BJ (cell line): ENCODE results near the gene LRRC8A. TPM values are rescaled to one million over a fixed set of nuclear protein-coding genes. Genes with fewer than 3 reads are reported as not detected.

Source experiments
- CTCF ChIA-PET: fragments of 350-600 bp; formaldehyde crosslinking; extraction: SDS; loops from one replicate; lab custom pipeline; 2021; ENCODE audit warnings: antibody characterized with exemption, inconsistent platforms; lab: Yijun Ruan, JAX
- POLR2A ChIA-PET: fragments of 300-600 bp; sonication (Branson Sonifier 250); formaldehyde crosslinking; extraction: SDS; loops from one replicate; lab custom pipeline; 2021; ENCODE audit warnings: antibody characterized with exemption; lab: Charles Lee
- DNase-seq: peaks from one replicate; pipeline ENCODE4 v3.0.0-alpha.2; 2011; ENCODE audit warnings: low read depth
- H3K27me3 ChIP-seq: 2 replicates; pipeline ENCODE4 v1.6.0; 2011; ENCODE audit warnings: low read length; ENCODE audit not compliant: control insufficient read depth, insufficient read depth
- H3K36me3 ChIP-seq: 2 replicates; pipeline ENCODE4 v1.5.1; 2011; ENCODE audit warnings: low read length; ENCODE audit not compliant: control insufficient read depth, insufficient read depth
- H3K4me3 ChIP-seq: 2 replicates; pipeline ENCODE4 v1.5.1; 2011; ENCODE audit warnings: low read depth, mild to moderate bottlenecking, control low read depth, low read length
- polyA plus RNA-seq: library from polyadenylated mRNA; depleted of rRNA; stranded (reverse); fragments of >200 nt; gene quantifications from 2 replicates; pipeline ENCODE4 v1.2.3, GENCODE V29; 2011
- TF ChIP-seq, protein P1 (sequence below): IDR thresholded peaks from 2 replicates; pipeline ENCODE4 v1.5.1; 2011; ENCODE audit warnings: low read depth, mild to moderate bottlenecking, control low read depth, inconsistent platforms, low read length, moderate library complexity; ENCODE audit not compliant: insufficient read depth

The LRRC8A gene
- polyA plus RNA-seq, 1 experiment: 56.2 TPM

DNA sequence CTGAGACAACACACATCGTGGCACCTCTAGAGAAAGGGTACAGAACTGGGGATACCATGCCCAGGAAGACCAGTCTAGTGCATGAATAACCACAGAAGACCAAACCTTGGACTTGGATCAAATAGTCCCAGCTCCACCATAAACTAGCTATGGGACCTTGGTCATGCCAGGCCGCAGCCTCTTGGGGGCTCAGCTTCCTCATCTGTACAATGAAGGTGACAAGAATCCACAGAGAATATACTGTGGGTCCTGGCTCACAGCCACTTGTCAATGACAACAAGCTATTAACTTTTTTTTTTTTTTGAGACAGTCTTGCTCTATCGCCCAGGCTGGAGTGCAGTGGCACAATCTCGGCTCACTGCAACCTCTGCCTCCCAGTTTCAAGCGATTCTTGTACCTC, 4.1 kb upstream of the LRRC8A start:
- TF ChIP-seq, protein P1, sequence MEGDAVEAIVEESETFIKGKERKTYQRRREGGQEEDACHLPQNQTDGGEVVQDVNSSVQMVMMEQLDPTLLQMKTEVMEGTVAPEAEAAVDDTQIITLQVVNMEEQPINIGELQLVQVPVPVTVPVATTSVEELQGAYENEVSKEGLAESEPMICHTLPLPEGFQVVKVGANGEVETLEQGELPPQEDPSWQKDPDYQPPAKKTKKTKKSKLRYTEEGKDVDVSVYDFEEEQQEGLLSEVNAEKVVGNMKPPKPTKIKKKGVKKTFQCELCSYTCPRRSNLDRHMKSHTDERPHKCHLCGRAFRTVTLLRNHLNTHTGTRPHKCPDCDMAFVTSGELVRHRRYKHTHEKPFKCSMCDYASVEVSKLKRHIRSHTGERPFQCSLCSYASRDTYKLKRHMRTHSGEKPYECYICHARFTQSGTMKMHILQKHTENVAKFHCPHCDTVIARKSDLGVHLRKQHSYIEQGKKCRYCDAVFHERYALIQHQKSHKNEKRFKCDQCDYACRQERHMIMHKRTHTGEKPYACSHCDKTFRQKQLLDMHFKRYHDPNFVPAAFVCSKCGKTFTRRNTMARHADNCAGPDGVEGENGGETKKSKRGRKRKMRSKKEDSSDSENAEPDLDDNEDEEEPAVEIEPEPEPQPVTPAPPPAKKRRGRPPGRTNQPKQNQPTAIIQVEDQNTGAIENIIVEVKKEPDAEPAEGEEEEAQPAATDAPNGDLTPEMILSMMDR: no peak
- no peaks in the 10 kb centered on the region for H3K36me3 ChIP-seq
- ChIA-PET CTCF (interaction anchor here (0.6 to 6.1 kb wide), 5 partner anchors 14 to 242 kb away, joined by 3 to 44 read pairs (median 3); no protein-coding TSS in a partner anchor), POLR2A (no interaction called here)
- no peak overlapping the region for H3K4me3 ChIP-seq
- no peaks in the 10 kb centered on the region for H3K27me3 ChIP-seq
- no peak for DNase-seq

DNA sequence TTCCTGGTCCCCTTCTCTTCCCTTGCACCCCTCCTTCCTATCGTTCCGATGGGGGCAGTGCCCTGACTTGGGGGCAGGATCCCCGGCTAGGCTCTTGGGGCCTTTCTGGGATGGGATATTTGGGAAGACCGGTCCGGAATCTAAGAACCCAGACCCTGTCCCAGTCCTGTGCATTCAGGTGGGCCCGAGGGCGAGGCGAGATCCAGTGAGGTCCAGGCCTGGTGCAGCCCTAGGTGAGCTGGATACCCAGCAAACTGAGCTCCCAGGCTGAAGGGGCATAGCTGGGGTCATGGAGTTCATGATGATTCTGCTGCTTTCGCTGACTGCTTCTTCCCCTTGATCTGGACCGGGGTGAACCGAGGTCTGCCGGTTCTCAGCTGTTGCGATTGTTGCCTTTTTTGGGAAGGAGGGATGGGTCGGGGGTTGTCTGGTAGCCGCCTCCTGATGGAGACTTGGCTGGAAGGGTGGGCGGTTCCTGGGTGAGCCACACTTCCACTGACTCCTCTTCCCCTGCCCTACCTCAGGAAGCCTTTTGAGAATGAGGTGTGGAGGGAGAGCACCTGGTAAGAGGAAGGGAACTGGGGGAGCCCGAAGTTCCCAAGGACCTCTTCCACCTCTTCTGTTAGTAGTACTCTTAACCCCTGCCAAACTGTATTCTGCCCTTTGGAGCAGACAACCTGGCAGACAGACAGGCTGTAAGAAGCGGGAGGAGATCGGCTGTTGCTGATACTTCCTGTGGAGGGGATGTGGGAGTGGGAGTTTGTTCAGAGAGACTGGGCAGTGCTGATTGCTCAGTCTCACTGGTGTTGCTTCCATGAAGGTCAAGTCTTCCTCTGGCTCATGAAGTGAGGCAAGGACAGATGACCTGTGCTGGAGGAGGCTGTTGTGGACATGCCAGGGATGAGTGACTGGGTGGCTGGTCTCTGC, 1.0 kb downstream of the LRRC8A start:
- Histone ChIP-seq H3K27me3 (no peaks in the 10 kb centered on the region), H3K36me3 (peaks cover 7% of the 10 kb centered on the region), H3K4me3 (peak overlapping the region; percentile 85)
- no peak for DNase-seq
- TF ChIP-seq, protein P1: no peak
- POLR2A ChIA-PET: no interaction called here
- CTCF ChIA-PET: interaction anchor here (1.3 to 3.5 kb wide), 2 partner anchors 38 to 45 kb away, joined by 3 to 14 read pairs; partner anchors contain the start of gene PHYHD1

DNA sequence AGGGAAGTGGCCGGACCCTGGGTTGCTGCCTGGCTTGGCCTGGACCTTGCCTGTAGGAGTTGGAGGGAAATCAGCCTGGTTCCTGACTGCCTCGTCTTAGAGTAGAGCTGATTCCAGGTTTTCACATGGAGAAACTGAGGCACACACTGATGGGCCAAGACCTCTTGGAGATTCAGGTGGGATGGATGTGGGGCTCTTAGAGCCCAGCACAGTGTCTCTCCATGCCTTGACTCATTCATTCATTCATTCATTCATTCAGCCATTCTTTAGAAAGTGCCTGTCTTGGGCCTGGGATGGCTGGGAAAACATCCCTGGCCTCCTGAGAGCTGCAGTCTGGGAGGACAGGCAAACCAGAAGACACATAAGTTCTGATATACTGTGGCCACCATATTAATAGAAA, 2.2 kb downstream of the LRRC8A start:
- H3K27me3 ChIP-seq: no peaks in the 10 kb centered on the region
- ChIA-PET CTCF (no interaction called here), POLR2A (no interaction called here)
- H3K4me3 ChIP-seq: no peak overlapping the region
- TF ChIP-seq, protein P1: no peak
- DNase-seq: no peak
- H3K36me3 ChIP-seq: peaks cover 11% of the 10 kb centered on the region

DNA sequence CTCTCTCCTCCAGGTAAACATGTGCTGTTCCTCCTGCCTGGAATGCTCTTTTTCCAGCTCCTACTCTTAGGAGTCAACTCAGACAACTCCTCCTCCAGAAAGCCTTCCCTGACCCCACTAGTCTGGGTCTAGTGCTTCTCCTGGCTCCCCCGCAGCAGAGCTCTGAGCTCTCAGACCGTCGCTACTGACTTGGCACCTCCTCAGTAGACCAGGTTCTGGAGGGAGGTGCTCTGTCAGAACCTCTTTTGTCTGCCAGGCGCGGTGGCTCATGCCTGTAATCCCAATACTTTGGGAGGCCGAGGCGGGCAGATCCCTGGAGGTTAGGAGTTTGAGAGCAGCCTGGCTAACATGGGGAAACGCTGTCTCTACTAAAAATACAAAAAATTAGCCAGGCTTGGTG, 3.4 kb downstream of the LRRC8A start:
- Histone ChIP-seq H3K4me3 (no peak overlapping the region), H3K27me3 (no peaks in the 10 kb centered on the region), H3K36me3 (peaks cover 11% of the 10 kb centered on the region)
- TF ChIP-seq, protein P1: no peak
- no peak for DNase-seq
- ChIA-PET POLR2A (no interaction called here), CTCF (interaction anchor here (0.6 kb wide), 1 partner anchor 21 kb away, joined by 4 read pairs; no protein-coding TSS in a partner anchor)

DNA sequence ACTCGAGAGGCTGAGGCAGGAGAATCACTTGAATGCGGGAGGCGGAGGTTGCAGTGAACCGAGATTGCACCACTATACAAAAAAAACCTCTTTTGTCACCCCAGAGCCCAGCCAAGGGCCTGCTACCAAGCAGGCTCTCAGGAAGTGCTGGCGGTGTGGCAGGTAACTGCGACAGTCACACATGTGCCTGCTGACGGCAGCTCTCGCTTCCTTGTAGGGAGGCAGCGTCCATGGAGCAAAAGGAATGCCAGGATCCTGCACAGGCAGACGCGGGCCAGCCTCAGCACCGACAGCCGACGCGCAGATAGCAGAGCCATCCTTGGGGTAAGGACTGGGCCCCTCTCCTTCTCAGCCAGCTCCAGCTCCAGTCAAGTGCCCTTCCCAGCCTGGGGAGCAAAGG, 3.9 kb downstream of the LRRC8A start:
- DNase-seq: no peak
- Histone ChIP-seq H3K27me3 (no peaks in the 10 kb centered on the region), H3K36me3 (peaks cover 11% of the 10 kb centered on the region), H3K4me3 (no peak overlapping the region)
- ChIA-PET CTCF (no interaction called here), POLR2A (no interaction called here)
- TF ChIP-seq, protein P1: no peak
